ENCODE measurements around the gene PDCD7.
"Not testable (repeated sequence)": the region's sequence is repeated elsewhere in the genome, so short reads cannot be mapped to it uniquely, and the experiment has no call there.

Gene PDCD7

GRCh38 chr15:65133548-65134200, at the start of gene PDCD7:
Gene PDCD7, minus strand, starts transcription at chr15:65133808. Its CDS starts 27 bp downstream, at chr15:65133781.
- H4K20me1 ChIP-seq (ENCODE audit: insufficient read depth, low read length): peaks cover 22% of the 10 kb centered on the region; the same call in 1 of the 2 replicates
- H3K27me3 ChIP-seq (ENCODE audit: insufficient read depth, low read length, poor library complexity): no peaks in the 10 kb centered on the region
- H3K79me2 ChIP-seq (ENCODE audit: insufficient read depth, low read length): peaks cover 36% of the 10 kb centered on the region
- DNase-seq (peak; percentile 86), ATAC-seq (ENCODE audit: insufficient read depth, low read depth) (peak; percentile 96)
- peaks cover 3% of the 10 kb centered on the region for H3K9me3 ChIP-seq (ENCODE audit: insufficient read depth, low read length, severe bottlenecking)
- peak within 1 kb of the TSS; percentile 90 for H3K4me2 ChIP-seq (ENCODE audit: insufficient read depth, low read length)
- peak within 1 kb of the TSS; percentile 73 to 78; a peak in 3 of 4 replicates for H3K4me3 ChIP-seq (ENCODE audit: low read depth in 1 of 2, low read length in 2 of 2)
- H3K9ac ChIP-seq (ENCODE audit: low read depth, low read length): peak within 1 kb of the TSS; percentile 94
- peaks cover 23% of the 10 kb centered on the region for H3K4me1 ChIP-seq (ENCODE audit: insufficient read depth, low read length)
- peak within 1 kb of the TSS; percentile 91 for H2AFZ ChIP-seq (ENCODE audit: low read depth, low read length)
- TF ChIP-seq CTCF (IDR thresholded peaks at IDR 0.05; ENCODE audit: borderline replicate concordance, extremely low read depth, low read length, poor library complexity, severe bottlenecking) (no peak), EZH2 (IDR thresholded peaks at IDR 0.05; ENCODE audit: borderline replicate concordance, low read depth, low read length, severe bottlenecking) (no peak)
- peak within 1 kb of the TSS; percentile 82 for H3K27ac ChIP-seq (ENCODE audit: low read length)
- H3K36me3 ChIP-seq (ENCODE audit: insufficient read depth, low read length): peaks cover 21% of the 10 kb centered on the region

- Histone ChIP-seq H3K36me3 (ENCODE audit: insufficient read depth, low read length) (peaks cover 45% of the 10 kb centered on the region), H3K9me3 (ENCODE audit: insufficient read depth, low read length, severe bottlenecking) (no peaks in the 10 kb centered on the region), H3K4me3 (ENCODE audit: low read depth in 1 of 2, low read length in 2 of 2) (peak overlapping the region in 1 of 2 experiments; percentile 99; a peak in 2 of 4 replicates), H3K9ac (ENCODE audit: low read depth, low read length) (peak overlapping the region; percentile 96; the same call in 1 of the 2 replicates), H2AFZ (ENCODE audit: low read depth, low read length) (no peak overlapping the region), H3K79me2 (ENCODE audit: insufficient read depth, low read length) (peaks cover 67% of the 10 kb centered on the region), H3K4me2 (ENCODE audit: insufficient read depth, low read length) (peak overlapping the region; percentile 70), H3K4me1 (ENCODE audit: insufficient read depth, low read length) (peaks cover 33% of the 10 kb centered on the region), H4K20me1 (ENCODE audit: insufficient read depth, low read length) (peaks cover 3% of the 10 kb centered on the region; the same call in 1 of the 2 replicates), H3K27me3 (ENCODE audit: insufficient read depth, low read length, poor library complexity) (no peaks in the 10 kb centered on the region), H3K27ac (ENCODE audit: low read length) (peak overlapping the region; percentile 26; the same call in 1 of the 2 replicates)
- ATAC-seq (ENCODE audit: insufficient read depth, low read depth): no peak
- DNase-seq: no peak
- TF ChIP-seq CTCF (IDR thresholded peaks at IDR 0.05; ENCODE audit: borderline replicate concordance, extremely low read depth, low read length, poor library complexity, severe bottlenecking) (no peak), EZH2 (IDR thresholded peaks at IDR 0.05; ENCODE audit: borderline replicate concordance, low read depth, low read length, severe bottlenecking) (no peak)
These were observed 48.9 kb upstream of the PDCD7 start for GRCh38 chr15:65182538-65182937.

GRCh38 chr15:65181582-65182353, 48.2 kb upstream of the PDCD7 start:
- H3K9me3 ChIP-seq (ENCODE audit: insufficient read depth, low read length, severe bottlenecking); H3K4me3 ChIP-seq (ENCODE audit: low read depth in 1 of 2, low read length in 2 of 2); H4K20me1 ChIP-seq (ENCODE audit: insufficient read depth, low read length); H3K27ac ChIP-seq (ENCODE audit: low read length); ATAC-seq (ENCODE audit: insufficient read depth, low read depth); H3K27me3 ChIP-seq (ENCODE audit: insufficient read depth, low read length, poor library complexity); H3K9ac ChIP-seq (ENCODE audit: low read depth, low read length); H3K4me2 ChIP-seq (ENCODE audit: insufficient read depth, low read length); H2AFZ ChIP-seq (ENCODE audit: low read depth, low read length); DNase-seq: not testable (repeated sequence)
- Histone ChIP-seq H3K79me2 (ENCODE audit: insufficient read depth, low read length) (peaks cover 70% of the 10 kb centered on the region), H3K36me3 (ENCODE audit: insufficient read depth, low read length) (peaks cover 52% of the 10 kb centered on the region), H3K4me1 (ENCODE audit: insufficient read depth, low read length) (peaks cover 33% of the 10 kb centered on the region)

- Histone ChIP-seq H3K36me3 (ENCODE audit: insufficient read depth, low read length) (peaks cover 63% of the 10 kb centered on the region), H3K9me3 (ENCODE audit: insufficient read depth, low read length, severe bottlenecking) (no peaks in the 10 kb centered on the region), H3K4me1 (ENCODE audit: insufficient read depth, low read length) (peaks cover 25% of the 10 kb centered on the region), H3K27ac (ENCODE audit: low read length) (no peak overlapping the region), H4K20me1 (ENCODE audit: insufficient read depth, low read length) (peaks cover 3% of the 10 kb centered on the region; the same call in 1 of the 2 replicates), H3K27me3 (ENCODE audit: insufficient read depth, low read length, poor library complexity) (no peaks in the 10 kb centered on the region), H2AFZ (ENCODE audit: low read depth, low read length) (no peak overlapping the region), H3K9ac (ENCODE audit: low read depth, low read length) (no peak overlapping the region), H3K4me3 (ENCODE audit: low read depth in 1 of 2, low read length in 2 of 2) (no peak overlapping the region), H3K79me2 (ENCODE audit: insufficient read depth, low read length) (peaks cover 70% of the 10 kb centered on the region), H3K4me2 (ENCODE audit: insufficient read depth, low read length) (peak overlapping the region; percentile 31)
- ATAC-seq (ENCODE audit: insufficient read depth, low read depth) (no peak), DNase-seq (no peak)
- TF ChIP-seq EZH2 (IDR thresholded peaks at IDR 0.05; ENCODE audit: borderline replicate concordance, low read depth, low read length, severe bottlenecking): no peak
- no peak for TF ChIP-seq CTCF (IDR thresholded peaks at IDR 0.05; ENCODE audit: borderline replicate concordance, extremely low read depth, low read length, poor library complexity, severe bottlenecking)
These were observed 46.6 kb upstream of the PDCD7 start for GRCh38 chr15:65180167-65180566.
